ES-I3 (cell line): ENCODE data around the gene NNAT.

Experiments
- H3K36me3 ChIP-seq: 2 replicates; pipeline ENCODE4 v1.6.1; 2013; ENCODE audit warnings: mild to moderate bottlenecking, low read length, control low read depth, moderate library complexity; ENCODE audit not compliant: insufficient read depth
- H3K4me1 ChIP-seq: 2 replicates; pipeline ENCODE4 v1.6.1; 2013; ENCODE audit warnings: mild to moderate bottlenecking, control low read depth, low read length; ENCODE audit not compliant: insufficient read depth
- H3K9ac ChIP-seq: 2 replicates; pipeline ENCODE4 v1.6.1; 2013; ENCODE audit warnings: low read depth, mild to moderate bottlenecking, low read length, moderate library complexity
- H3K9me3 ChIP-seq: 2 replicates; pipeline ENCODE4 v1.6.1; 2013; ENCODE audit warnings: mild to moderate bottlenecking, low read length, moderate library complexity; ENCODE audit not compliant: control insufficient read depth, insufficient read depth

NNAT gene

GRCh38 chr20:37567331-37567665 is 46.2 kb downstream of the NNAT start:
- H3K4me1 ChIP-seq: peaks cover 7% of the 10 kb centered on the region; the same call in 1 of the 2 replicates
- H3K36me3 ChIP-seq: no peaks in the 10 kb centered on the region
- H3K9ac ChIP-seq: peak overlapping the region; percentile 47; the same call in 1 of the 2 replicates
- H3K9me3 ChIP-seq: no peaks in the 10 kb centered on the region

- Histone ChIP-seq H3K36me3 (no peaks in the 10 kb centered on the region), H3K9me3 (no peaks in the 10 kb centered on the region), H3K4me1 (peaks cover 7% of the 10 kb centered on the region; the same call in 1 of the 2 replicates), H3K9ac (peak overlapping the region; percentile 47)
These were observed 46.9 kb downstream of the NNAT start for GRCh38 chr20:37567671-37568588.

GRCh38 chr20:37570419-37570818 is 49.4 kb downstream of the NNAT start:
- Histone ChIP-seq H3K36me3 (no peaks in the 10 kb centered on the region), H3K9me3 (no peaks in the 10 kb centered on the region), H3K4me1 (peaks cover 3% of the 10 kb centered on the region; the same call in 1 of the 2 replicates), H3K9ac (no peak overlapping the region)

GRCh38 chr20:37571033-37571432 is 50.0 kb downstream of the NNAT start:
- Histone ChIP-seq H3K9ac (no peak overlapping the region), H3K36me3 (no peaks in the 10 kb centered on the region), H3K4me1 (no peaks in the 10 kb centered on the region; the same call in 1 of the 2 replicates), H3K9me3 (no peaks in the 10 kb centered on the region)
